MM.1S (cell line): ENCODE results near the gene MVP.

Experiments
- CTCF ChIP-seq: fragments of 300-600 bp; sonication (generic); IDR thresholded peaks from 2 replicates; pipeline ENCODE4 v1.5.1; 2016; ENCODE audit warnings: antibody characterized with exemption, low read length, mixed read lengths
- EZH2 ChIP-seq: fragments of 300-600 bp; sonication (generic); optimal IDR thresholded peaks from 2 replicates; pipeline ENCODE3; 2017; ENCODE audit warnings: low read depth, mild to moderate bottlenecking, antibody characterized with exemption, low read length, mixed read lengths

GRCh38 chr16:29790183-29790948, 29.9 kb upstream of the MVP start, which contains the start of gene KIF22:
- TF ChIP-seq CTCF (peak; percentile 77), EZH2 (no peak)
